ENCODE data around the gene RAN. TPM values are rescaled to one million over a fixed set of nuclear protein-coding genes. Genes with fewer than 3 reads are reported as not detected.
"Not testable (repeated sequence)": the region's sequence is repeated elsewhere in the genome, so short reads cannot be mapped to it uniquely, and the experiment has no call there.

The RAN gene
- total and polyA plus RNA-seq, 12 donors: 43.6 to 586 (median 291) TPM

- intact Hi-C loops (cut with DNase I): loop anchor here in 2 of 10 donors (5.0 kb wide), 1 partner anchor 36 kb away; the partner anchor contains the start of gene STX2 (in 2 of the 2)
- DNase-seq (no peak), ATAC-seq (no peak)
- H3K4me3 ChIP-seq: peak overlapping the region; percentile 66 to 89 (median 78)
- TF ChIP-seq, protein P1, sequence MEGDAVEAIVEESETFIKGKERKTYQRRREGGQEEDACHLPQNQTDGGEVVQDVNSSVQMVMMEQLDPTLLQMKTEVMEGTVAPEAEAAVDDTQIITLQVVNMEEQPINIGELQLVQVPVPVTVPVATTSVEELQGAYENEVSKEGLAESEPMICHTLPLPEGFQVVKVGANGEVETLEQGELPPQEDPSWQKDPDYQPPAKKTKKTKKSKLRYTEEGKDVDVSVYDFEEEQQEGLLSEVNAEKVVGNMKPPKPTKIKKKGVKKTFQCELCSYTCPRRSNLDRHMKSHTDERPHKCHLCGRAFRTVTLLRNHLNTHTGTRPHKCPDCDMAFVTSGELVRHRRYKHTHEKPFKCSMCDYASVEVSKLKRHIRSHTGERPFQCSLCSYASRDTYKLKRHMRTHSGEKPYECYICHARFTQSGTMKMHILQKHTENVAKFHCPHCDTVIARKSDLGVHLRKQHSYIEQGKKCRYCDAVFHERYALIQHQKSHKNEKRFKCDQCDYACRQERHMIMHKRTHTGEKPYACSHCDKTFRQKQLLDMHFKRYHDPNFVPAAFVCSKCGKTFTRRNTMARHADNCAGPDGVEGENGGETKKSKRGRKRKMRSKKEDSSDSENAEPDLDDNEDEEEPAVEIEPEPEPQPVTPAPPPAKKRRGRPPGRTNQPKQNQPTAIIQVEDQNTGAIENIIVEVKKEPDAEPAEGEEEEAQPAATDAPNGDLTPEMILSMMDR (IDR thresholded peaks at IDR 0.05): no peak
- H3K4me1 ChIP-seq: peaks cover 0 to 42% (median 27%) of the 10 kb centered on the region in 9 donors
- no peaks in the 10 kb centered on the region for H3K27me3 ChIP-seq
- peaks cover 0 to 49% (median 29%) of the 10 kb centered on the region in 9 donors for H3K36me3 ChIP-seq
- WGBS, 2 donors: 54 to 58% methylated on average over 4 of the region's 4 CpGs
- peak overlapping the region in 1 of 10 donors; percentile 91 for H3K27ac ChIP-seq
- no peaks in the 10 kb centered on the region for H3K9me3 ChIP-seq
Observed at GRCh38 chr12:130873106-130873795, 1.4 kb downstream of the RAN start.

- TF ChIP-seq, protein P1 (IDR thresholded peaks at IDR 0.05): no peak
- DNase-seq (no peak), ATAC-seq (no peak)
- 91 to 92% methylated on average over 4 of the region's 4 CpGs for WGBS, 2 donors
- Histone ChIP-seq H3K4me3 (peak overlapping the region in 2 of 10 donors; percentile 78 to 89), H3K4me1 (peaks cover 0 to 42% (median 27%) of the 10 kb centered on the region in 9 donors), H3K9me3 (no peaks in the 10 kb centered on the region), H3K36me3 (peaks cover 0 to 49% (median 29%) of the 10 kb centered on the region in 9 donors), H3K27me3 (no peaks in the 10 kb centered on the region), H3K27ac (peak overlapping the region in 1 of 10 donors; percentile 91)
- intact Hi-C loops (cut with DNase I): loop anchor here in 2 of 10 donors (5.0 kb wide), 1 partner anchor 37 kb away; the partner anchor contains the start of gene STX2 (in 2 of the 2)
Observed at GRCh38 chr12:130873825-130874224, 2.0 kb downstream of the RAN start.

DNA sequence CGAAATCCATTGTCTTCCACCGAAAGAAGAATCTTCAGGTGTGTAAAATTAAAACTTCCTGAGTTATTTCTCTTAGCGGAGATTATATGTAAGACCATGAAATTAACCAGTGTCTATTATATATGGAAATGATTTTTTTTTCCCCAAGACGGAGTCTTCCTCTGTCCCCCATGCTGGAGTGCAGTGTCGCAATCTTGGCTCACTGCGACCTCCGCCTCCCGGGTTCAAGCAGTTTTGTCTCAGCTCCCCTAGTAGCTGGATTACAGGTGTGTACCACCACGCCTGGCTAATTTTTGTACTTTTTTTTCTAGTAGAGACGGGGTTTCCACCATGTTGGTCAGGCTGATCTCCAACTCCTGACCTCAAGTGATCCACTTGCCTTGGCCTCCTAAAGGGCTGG lies 2.8 kb downstream of the RAN start:
- ATAC-seq (no peak), DNase-seq (no peak)
- Histone ChIP-seq H3K9me3 (no peaks in the 10 kb centered on the region), H3K4me3 (no peak overlapping the region), H3K36me3 (peaks cover 0 to 49% (median 29%) of the 10 kb centered on the region in 9 donors), H3K4me1 (peaks cover 0 to 42% (median 27%) of the 10 kb centered on the region in 9 donors), H3K27ac (no peak overlapping the region), H3K27me3 (no peaks in the 10 kb centered on the region)
- TF ChIP-seq, protein P1 (IDR thresholded peaks at IDR 0.05): no peak
- intact Hi-C loops (cut with DNase I): loop anchor here in 2 of 10 donors (5.0 kb wide), 1 partner anchor 37 kb away; the partner anchor contains the start of gene STX2 (in 2 of the 2)
- 95 to 96% methylated on average over 10 of the region's 10 CpGs for WGBS, 2 donors

DNA sequence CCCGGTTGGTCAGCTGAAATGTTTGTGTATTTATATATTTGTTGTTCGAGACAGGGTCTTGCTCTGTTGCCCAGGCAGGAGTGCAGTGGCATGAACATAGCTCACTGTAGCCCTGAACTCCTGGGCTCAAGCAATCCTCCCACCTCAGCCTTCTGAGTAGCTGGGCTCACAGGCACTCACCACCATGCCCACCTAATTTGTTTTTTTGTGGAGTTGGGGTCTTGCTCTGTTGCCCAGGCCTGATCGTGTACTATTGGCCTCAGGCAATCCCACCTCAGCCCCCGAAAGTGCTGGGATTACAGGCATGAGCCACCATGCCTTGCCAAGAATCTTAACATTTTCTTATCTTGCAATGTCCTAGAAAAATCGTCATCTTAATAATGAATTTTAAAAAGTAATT lies 3.3 kb downstream of the RAN start:
- Histone ChIP-seq H3K27me3 (no peaks in the 10 kb centered on the region), H3K36me3 (peaks cover 0 to 49% (median 29%) of the 10 kb centered on the region in 9 donors), H3K4me1 (peaks cover 0 to 44% (median 27%) of the 10 kb centered on the region in 9 donors), H3K4me3 (no peak overlapping the region), H3K9me3 (no peaks in the 10 kb centered on the region), H3K27ac (no peak overlapping the region)
- TF ChIP-seq, protein P1 (IDR thresholded peaks at IDR 0.05): no peak
- intact Hi-C loops (cut with DNase I): no loop called here
- 84 to 90% methylated on average over 5 of the region's 5 CpGs for WGBS, 2 donors
- DNase-seq: no peak
- no peak for ATAC-seq

- Histone ChIP-seq H3K36me3 (peaks cover 0 to 49% (median 29%) of the 10 kb centered on the region in 9 donors), H3K4me1 (peaks cover 0 to 44% (median 25%) of the 10 kb centered on the region in 9 donors)
- ATAC-seq; H3K9me3 ChIP-seq; H3K27ac ChIP-seq; H3K4me3 ChIP-seq; intact Hi-C loops (cut with DNase I); H3K27me3 ChIP-seq; DNase-seq: not testable (repeated sequence)
- 78 to 84% methylated on average over 11 of the region's 11 CpGs for WGBS, 2 donors
Observed at GRCh38 chr12:130875708-130876107, 3.8 kb downstream of the RAN start.
